K562 (cell line): ENCODE measurements around the gene TEX54. TPM values are rescaled to one million over a fixed set of nuclear protein-coding genes. Genes with fewer than 3 reads are reported as not detected.

Experiments
- CBX2 ChIP-seq: fragments of 200-600 bp; sonication (generic); IDR thresholded peaks from one replicate; pipeline ENCODE4 v1.6.1; 2012; ENCODE audit warnings: mild to moderate bottlenecking, low read length, inconsistent platforms; ENCODE audit not compliant: insufficient read depth, poor library complexity, severe bottlenecking
- ERF ChIP-seq: fragments of 450-650 bp; formaldehyde crosslinking; IDR thresholded peaks from 2 replicates; pipeline ENCODE4 v1.4.0; 2020; ENCODE audit warnings: mild to moderate bottlenecking, mixed read lengths
- GATA2 ChIP-seq: sonication (generic); formaldehyde crosslinking; IDR thresholded peaks from 2 replicates; pipeline ENCODE4 v1.4.0; 2020; ENCODE audit warnings: mild to moderate bottlenecking, missing genetic modification reagents
- HNRNPL ChIP-seq: fragments of 200-400 bp; formaldehyde crosslinking; IDR thresholded peaks from 2 replicates; pipeline ENCODE4 v1.6.1; 2017; ENCODE audit warnings: low read depth, mild to moderate bottlenecking, low read length
- NCOA6 ChIP-seq: fragments of 450-650 bp; IDR thresholded peaks from 2 replicates; pipeline ENCODE4 v1.6.1; 2017; ENCODE audit warnings: mild to moderate bottlenecking
- PHB ChIP-seq: fragments of 250-450 bp; sonication (Bioruptor Pico); IDR thresholded peaks from 2 replicates; pipeline ENCODE4 v1.5.0; 2021
- SAFB ChIP-seq: fragments of 200-400 bp; formaldehyde crosslinking; IDR thresholded peaks from 2 replicates; pipeline ENCODE4 v1.6.1; 2017; ENCODE audit warnings: low read depth, low read length, borderline replicate concordance
- SMAD1 ChIP-seq: fragments of 150-350 bp; IDR thresholded peaks from 2 replicates; pipeline ENCODE4 v1.6.1; 2014; ENCODE audit warnings: low read length, low read depth; ENCODE audit not compliant: partially characterized antibody
- TSC22D4 ChIP-seq: fragments of 450-650 bp; IDR thresholded peaks from 2 replicates; pipeline ENCODE4 v1.6.1; 2016; ENCODE audit warnings: missing genetic modification characterization, missing biosample characterization, control low read depth
- ZNF76 ChIP-seq: fragments of 250-450 bp; sonication (Bioruptor Pico); IDR thresholded peaks from 2 replicates; pipeline ENCODE4 v1.4.0; 2020; ENCODE audit warnings: mild to moderate bottlenecking, moderate library complexity, borderline replicate concordance
- ZNF785 ChIP-seq: fragments of 250-450 bp; sonication (Bioruptor Pico); IDR thresholded peaks from 2 replicates; pipeline ENCODE4 v1.4.0; 2020; ENCODE audit warnings: mild to moderate bottlenecking
- ZSCAN29 ChIP-seq: fragments of 450-650 bp; IDR thresholded peaks from 2 replicates; pipeline ENCODE4 v1.6.1; 2017
- polyA plus RNA-seq, 8 experiments: library from polyadenylated mRNA; depleted of rRNA in 4 of 8; stranded (reverse) in 5 of 8; unstranded in 3 of 8; fragments of >200 nt; fragmentation: Nextera tagmentation in 2 of 8; fragmentation: Illumina TruSeq in 1 of 8; extraction: Ambion mirVana in 2 of 8; extraction: Trizol in 1 of 8; gene quantifications; 2 replicates each; pipeline versions ENCODE4 v1.2.1 to v1.2.3, GENCODE V29; 2011 to 2014; ENCODE audit warnings: inconsistent platforms in 1 of 8, missing spikeins in 1 of 8
- total RNA-seq, 7 experiments: library from RNA; depleted of rRNA in 6 of 7; stranded (reverse); fragments of >200 nt in 6 of 7; fragmentation: Illumina TruSeq in 2 of 7; extraction: Trizol in 2 of 7; gene quantifications; 2 replicates each; pipeline versions ENCODE4 v1.2.1 to v1.2.3, GENCODE V29; 2011 to 2021; ENCODE audit warnings: low replicate concordance in 1 of 7
- TF ChIP-seq, protein P1 (sequence below), 2 experiments: fragments of 450-650 bp; formaldehyde crosslinking in 1 of 2; IDR thresholded peaks; 2 replicates each; pipeline versions ENCODE4 v1.4.0 to v1.6.1; 2014 to 2020; ENCODE audit warnings: mild to moderate bottlenecking in 2 of 2, borderline replicate concordance in 1 of 2, low read depth in 1 of 2
- TF ChIP-seq, protein P2 (sequence below): fragments of 150-350 bp; conservative IDR thresholded peaks from 2 replicates; pipeline ENCODE4 v1.6.1; 2014; ENCODE audit warnings: low read length
- TF ChIP-seq, protein P3 (sequence below): IDR thresholded peaks from 3 replicates; pipeline ENCODE4 v1.6.1; 2011; ENCODE audit warnings: borderline replicate concordance, mild to moderate bottlenecking; ENCODE audit not compliant: insufficient read length, insufficient read depth

Gene TEX54
- total and polyA plus RNA-seq, 9 of the 15 experiments (the other 6 are each of a cell fraction or from before 2014, with no cell fraction given), result not detected

DNA sequence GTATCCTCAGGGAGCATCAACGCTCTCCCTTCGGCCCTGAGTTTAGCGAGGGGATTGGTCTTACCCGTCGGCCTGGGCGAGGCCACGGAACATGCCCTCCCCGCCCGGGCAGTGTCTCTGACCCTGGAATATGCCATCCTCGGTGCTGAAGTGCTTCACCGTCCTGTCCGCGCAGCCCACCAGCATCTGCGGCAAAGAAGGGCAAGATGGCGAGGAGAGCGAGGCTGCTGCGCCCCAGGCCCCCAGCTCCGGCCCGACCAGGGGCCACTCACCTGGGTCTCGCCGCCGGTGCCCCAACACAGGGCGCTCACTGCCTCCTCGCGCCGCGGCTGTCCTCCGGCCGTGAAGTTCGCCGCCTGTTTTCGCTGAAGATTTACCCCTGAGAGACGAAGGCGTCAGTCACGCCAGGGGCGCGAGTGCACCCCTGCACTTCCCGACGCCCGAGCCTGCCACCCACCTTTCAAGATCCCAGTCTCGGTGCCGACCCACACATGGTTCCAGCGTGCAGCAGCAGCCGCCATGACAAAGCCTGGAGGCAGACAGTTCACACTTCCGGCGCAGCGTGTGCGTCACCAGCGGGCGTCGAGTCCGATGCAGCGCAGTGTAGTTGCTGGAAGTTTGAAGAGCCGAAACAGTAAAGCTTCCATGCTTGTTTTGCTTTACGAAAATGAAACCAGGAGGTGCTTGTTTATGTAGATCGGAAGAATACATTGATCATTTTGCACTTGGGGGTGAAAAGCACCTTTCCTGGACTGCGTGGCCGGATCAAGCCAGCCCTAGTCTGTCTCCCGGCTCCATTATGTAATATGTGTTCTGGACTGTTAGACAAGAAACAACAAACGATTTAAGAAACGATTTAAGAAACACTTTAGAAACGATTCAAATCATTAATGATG is 6.7 kb upstream of the TEX54 start, which contains the start of gene WDR74 (continued):
- TF ChIP-seq, protein P1, sequence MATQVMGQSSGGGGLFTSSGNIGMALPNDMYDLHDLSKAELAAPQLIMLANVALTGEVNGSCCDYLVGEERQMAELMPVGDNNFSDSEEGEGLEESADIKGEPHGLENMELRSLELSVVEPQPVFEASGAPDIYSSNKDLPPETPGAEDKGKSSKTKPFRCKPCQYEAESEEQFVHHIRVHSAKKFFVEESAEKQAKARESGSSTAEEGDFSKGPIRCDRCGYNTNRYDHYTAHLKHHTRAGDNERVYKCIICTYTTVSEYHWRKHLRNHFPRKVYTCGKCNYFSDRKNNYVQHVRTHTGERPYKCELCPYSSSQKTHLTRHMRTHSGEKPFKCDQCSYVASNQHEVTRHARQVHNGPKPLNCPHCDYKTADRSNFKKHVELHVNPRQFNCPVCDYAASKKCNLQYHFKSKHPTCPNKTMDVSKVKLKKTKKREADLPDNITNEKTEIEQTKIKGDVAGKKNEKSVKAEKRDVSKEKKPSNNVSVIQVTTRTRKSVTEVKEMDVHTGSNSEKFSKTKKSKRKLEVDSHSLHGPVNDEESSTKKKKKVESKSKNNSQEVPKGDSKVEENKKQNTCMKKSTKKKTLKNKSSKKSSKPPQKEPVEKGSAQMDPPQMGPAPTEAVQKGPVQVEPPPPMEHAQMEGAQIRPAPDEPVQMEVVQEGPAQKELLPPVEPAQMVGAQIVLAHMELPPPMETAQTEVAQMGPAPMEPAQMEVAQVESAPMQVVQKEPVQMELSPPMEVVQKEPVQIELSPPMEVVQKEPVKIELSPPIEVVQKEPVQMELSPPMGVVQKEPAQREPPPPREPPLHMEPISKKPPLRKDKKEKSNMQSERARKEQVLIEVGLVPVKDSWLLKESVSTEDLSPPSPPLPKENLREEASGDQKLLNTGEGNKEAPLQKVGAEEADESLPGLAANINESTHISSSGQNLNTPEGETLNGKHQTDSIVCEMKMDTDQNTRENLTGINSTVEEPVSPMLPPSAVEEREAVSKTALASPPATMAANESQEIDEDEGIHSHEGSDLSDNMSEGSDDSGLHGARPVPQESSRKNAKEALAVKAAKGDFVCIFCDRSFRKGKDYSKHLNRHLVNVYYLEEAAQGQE (IDR thresholded peaks at IDR 0.05; ENCODE audit: borderline replicate concordance), result peak; percentile 58
- TF ChIP-seq, protein P1 (CRISPR knock-in tag; IDR thresholded peaks at IDR 0.05; ENCODE audit: low read depth), result peak; percentile 42; the same call in 1 of the 2 replicates
- TF ChIP-seq GATA2 (CRISPR knock-in tag) (no peak), ZNF76 (no peak), ERF (CRISPR knock-in tag) (no peak), NCOA6 (no peak), HNRNPL (0 out of 2 replicates have a peak, but pooled peaks have one; percentile 48), ZNF785 (CRISPR knock-in tag) (no peak), SAFB (peak; percentile 53; the same call in 1 of the 2 replicates), SMAD1 (peak; percentile 78), PHB (CRISPR knock-in tag) (no peak), ZSCAN29 (no peak), TSC22D4 (tag) (no peak), CBX2 (no peak)
- TF ChIP-seq, protein P2, sequence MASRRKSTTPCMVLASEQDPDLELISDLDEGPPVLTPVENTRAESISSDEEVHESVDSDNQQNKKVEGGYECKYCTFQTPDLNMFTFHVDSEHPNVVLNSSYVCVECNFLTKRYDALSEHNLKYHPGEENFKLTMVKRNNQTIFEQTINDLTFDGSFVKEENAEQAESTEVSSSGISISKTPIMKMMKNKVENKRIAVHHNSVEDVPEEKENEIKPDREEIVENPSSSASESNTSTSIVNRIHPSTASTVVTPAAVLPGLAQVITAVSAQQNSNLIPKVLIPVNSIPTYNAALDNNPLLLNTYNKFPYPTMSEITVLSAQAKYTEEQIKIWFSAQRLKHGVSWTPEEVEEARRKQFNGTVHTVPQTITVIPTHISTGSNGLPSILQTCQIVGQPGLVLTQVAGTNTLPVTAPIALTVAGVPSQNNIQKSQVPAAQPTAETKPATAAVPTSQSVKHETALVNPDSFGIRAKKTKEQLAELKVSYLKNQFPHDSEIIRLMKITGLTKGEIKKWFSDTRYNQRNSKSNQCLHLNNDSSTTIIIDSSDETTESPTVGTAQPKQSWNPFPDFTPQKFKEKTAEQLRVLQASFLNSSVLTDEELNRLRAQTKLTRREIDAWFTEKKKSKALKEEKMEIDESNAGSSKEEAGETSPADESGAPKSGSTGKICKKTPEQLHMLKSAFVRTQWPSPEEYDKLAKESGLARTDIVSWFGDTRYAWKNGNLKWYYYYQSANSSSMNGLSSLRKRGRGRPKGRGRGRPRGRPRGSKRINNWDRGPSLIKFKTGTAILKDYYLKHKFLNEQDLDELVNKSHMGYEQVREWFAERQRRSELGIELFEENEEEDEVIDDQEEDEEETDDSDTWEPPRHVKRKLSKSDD, result 0 out of 2 replicates have a peak, but pooled peaks have one; percentile 40
- TF ChIP-seq, protein P3, sequence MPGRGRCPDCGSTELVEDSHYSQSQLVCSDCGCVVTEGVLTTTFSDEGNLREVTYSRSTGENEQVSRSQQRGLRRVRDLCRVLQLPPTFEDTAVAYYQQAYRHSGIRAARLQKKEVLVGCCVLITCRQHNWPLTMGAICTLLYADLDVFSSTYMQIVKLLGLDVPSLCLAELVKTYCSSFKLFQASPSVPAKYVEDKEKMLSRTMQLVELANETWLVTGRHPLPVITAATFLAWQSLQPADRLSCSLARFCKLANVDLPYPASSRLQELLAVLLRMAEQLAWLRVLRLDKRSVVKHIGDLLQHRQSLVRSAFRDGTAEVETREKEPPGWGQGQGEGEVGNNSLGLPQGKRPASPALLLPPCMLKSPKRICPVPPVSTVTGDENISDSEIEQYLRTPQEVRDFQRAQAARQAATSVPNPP, result no peak
